Type B pancreatic cell (in vitro differentiated cells): Measurements from ENCODE around the gene ADAMTS17. TPM values are rescaled to one million over a fixed set of nuclear protein-coding genes. Genes with fewer than 3 reads are reported as not detected.

Experiments used
- DNase-seq: peaks from one replicate; pipeline ENCODE4 v3.0.0; 2021; ENCODE audit warnings: mixed read lengths; ENCODE audit not compliant: unreplicated experiment; ENCODE audit errors: extremely low spot score
- H3K27ac Mint-ChIP-seq: 2 replicates; pipeline ENCODE4 v1.8.0; 2021; ENCODE audit warnings: mild to moderate bottlenecking, mixed read lengths
- H3K27me3 Mint-ChIP-seq: 2 replicates; pipeline ENCODE4 v1.8.0; 2021; ENCODE audit warnings: mixed read lengths
- H3K36me3 Mint-ChIP-seq: 2 replicates; pipeline ENCODE4 v1.8.0; 2021; ENCODE audit warnings: mixed read lengths
- H3K4me1 Mint-ChIP-seq: one replicate; pipeline ENCODE4 v1.8.0; 2021; ENCODE audit warnings: mixed read lengths; ENCODE audit not compliant: unreplicated experiment
- H3K4me3 Mint-ChIP-seq: 2 replicates; pipeline ENCODE4 v1.8.0; 2021; ENCODE audit warnings: mild to moderate bottlenecking, mixed read lengths
- H3K9me3 Mint-ChIP-seq: 2 replicates; pipeline ENCODE4 v1.8.0; 2021; ENCODE audit warnings: mixed read lengths
- total RNA-seq: library from RNA; stranded (reverse); gene quantifications from 2 replicates; pipeline ENCODE4 v1.2.1, GENCODE V29; 2021; ENCODE audit warnings: low replicate concordance
- TF ChIP-seq, protein P1 (sequence below): fragments of 200-600 bp; sonication (generic); conservative IDR thresholded peaks from 2 replicates; pipeline ENCODE4 v1.5.0; 2021; ENCODE audit warnings: antibody characterized with exemption, mild to moderate bottlenecking

The ADAMTS17 gene
- total RNA-seq, 1 donor from 2014 or later: 18.3 TPM

GRCh38 chr15:100115711-100116090, 226.1 kb downstream of the ADAMTS17 start:
- peaks cover 19% of the 10 kb centered on the region for H3K4me1 Mint-ChIP-seq
- TF ChIP-seq, protein P1, sequence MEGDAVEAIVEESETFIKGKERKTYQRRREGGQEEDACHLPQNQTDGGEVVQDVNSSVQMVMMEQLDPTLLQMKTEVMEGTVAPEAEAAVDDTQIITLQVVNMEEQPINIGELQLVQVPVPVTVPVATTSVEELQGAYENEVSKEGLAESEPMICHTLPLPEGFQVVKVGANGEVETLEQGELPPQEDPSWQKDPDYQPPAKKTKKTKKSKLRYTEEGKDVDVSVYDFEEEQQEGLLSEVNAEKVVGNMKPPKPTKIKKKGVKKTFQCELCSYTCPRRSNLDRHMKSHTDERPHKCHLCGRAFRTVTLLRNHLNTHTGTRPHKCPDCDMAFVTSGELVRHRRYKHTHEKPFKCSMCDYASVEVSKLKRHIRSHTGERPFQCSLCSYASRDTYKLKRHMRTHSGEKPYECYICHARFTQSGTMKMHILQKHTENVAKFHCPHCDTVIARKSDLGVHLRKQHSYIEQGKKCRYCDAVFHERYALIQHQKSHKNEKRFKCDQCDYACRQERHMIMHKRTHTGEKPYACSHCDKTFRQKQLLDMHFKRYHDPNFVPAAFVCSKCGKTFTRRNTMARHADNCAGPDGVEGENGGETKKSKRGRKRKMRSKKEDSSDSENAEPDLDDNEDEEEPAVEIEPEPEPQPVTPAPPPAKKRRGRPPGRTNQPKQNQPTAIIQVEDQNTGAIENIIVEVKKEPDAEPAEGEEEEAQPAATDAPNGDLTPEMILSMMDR: no peak
- H3K36me3 Mint-ChIP-seq: peaks cover 12% of the 10 kb centered on the region
- no peaks in the 10 kb centered on the region for H3K27me3 Mint-ChIP-seq
- no peak overlapping the region for H3K27ac Mint-ChIP-seq
- DNase-seq: no peak
- no peak overlapping the region for H3K4me3 Mint-ChIP-seq
- H3K9me3 Mint-ChIP-seq: peaks cover 5% of the 10 kb centered on the region

DNA sequence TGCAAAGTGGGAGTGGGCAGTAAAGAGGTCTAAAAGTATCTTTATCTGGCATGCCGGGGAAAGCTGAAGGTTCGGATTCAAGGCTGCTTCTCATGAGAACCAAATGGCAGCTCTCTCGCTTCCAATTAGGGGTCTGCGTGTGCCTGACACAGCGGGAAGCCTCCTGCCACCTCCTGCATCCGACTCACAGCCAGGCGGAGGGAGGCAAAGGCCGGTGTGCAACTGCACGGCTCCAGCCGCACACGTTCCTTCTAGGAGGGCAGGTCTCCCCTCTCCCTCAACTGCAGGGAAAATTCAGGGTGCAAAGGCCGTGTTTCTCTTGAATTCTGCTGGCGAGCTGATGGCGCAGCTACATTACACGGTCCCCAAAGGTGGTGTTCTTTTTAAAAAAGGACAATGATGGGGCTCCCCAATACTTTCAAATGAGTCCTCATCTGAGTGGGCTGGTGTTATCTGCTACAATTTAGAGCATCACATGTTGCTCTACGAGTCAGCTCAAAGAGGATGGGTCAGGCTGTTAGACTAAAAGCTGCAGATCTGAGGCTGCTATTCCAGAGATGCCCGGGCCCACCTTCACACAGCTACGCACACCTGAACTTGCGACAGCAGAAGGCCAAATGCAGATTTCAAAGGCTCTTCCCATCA, 226.6 kb downstream of the ADAMTS17 start:
- DNase-seq: no peak
- Mint-ChIP-seq H3K27ac (no peak overlapping the region), H3K27me3 (no peaks in the 10 kb centered on the region), H3K36me3 (peaks cover 12% of the 10 kb centered on the region), H3K4me3 (peak overlapping the region; percentile 57), H3K9me3 (peaks cover 4% of the 10 kb centered on the region), H3K4me1 (peaks cover 19% of the 10 kb centered on the region)
- TF ChIP-seq, protein P1: no peak

- no peaks in the 10 kb centered on the region for H3K27me3 Mint-ChIP-seq
- H3K4me1 Mint-ChIP-seq: peaks cover 19% of the 10 kb centered on the region
- peak overlapping the region; percentile 24 for H3K27ac Mint-ChIP-seq
- H3K9me3 Mint-ChIP-seq: peaks cover under 1% of the 10 kb centered on the region
- TF ChIP-seq, protein P1: no peak
- H3K36me3 Mint-ChIP-seq: peaks cover 8% of the 10 kb centered on the region
- H3K4me3 Mint-ChIP-seq: peak overlapping the region; percentile 57
- DNase-seq: no peak
Observed at GRCh38 chr15:100114571-100114970, 227.2 kb downstream of the ADAMTS17 start.

DNA sequence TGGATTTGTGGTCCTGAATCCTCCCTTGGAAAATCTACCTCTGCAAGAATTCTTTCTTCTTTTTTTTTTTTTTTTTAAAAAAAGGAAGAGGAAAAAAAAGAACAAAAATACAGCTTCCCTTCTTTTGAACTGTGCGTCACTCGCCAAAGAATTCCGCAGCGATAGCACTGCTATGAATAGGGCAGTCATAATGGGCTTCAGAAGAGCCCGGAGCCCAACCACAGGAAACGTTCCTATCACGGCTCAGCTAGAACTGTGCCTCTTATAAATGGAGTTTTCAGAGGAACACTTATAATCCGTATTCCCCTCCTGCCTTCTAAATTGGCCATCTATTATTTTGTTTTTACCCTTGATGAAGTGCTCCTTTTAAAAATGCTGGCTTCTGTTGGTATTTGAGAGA, 227.7 kb downstream of the ADAMTS17 start:
- peak overlapping the region; percentile 24 for H3K27ac Mint-ChIP-seq
- DNase-seq: no peak
- H3K4me1 Mint-ChIP-seq: peaks cover 19% of the 10 kb centered on the region
- H3K9me3 Mint-ChIP-seq: no peaks in the 10 kb centered on the region
- no peaks in the 10 kb centered on the region for H3K27me3 Mint-ChIP-seq
- peaks cover 8% of the 10 kb centered on the region for H3K36me3 Mint-ChIP-seq
- H3K4me3 Mint-ChIP-seq: peak overlapping the region; percentile 57
- TF ChIP-seq, protein P1: no peak

DNA sequence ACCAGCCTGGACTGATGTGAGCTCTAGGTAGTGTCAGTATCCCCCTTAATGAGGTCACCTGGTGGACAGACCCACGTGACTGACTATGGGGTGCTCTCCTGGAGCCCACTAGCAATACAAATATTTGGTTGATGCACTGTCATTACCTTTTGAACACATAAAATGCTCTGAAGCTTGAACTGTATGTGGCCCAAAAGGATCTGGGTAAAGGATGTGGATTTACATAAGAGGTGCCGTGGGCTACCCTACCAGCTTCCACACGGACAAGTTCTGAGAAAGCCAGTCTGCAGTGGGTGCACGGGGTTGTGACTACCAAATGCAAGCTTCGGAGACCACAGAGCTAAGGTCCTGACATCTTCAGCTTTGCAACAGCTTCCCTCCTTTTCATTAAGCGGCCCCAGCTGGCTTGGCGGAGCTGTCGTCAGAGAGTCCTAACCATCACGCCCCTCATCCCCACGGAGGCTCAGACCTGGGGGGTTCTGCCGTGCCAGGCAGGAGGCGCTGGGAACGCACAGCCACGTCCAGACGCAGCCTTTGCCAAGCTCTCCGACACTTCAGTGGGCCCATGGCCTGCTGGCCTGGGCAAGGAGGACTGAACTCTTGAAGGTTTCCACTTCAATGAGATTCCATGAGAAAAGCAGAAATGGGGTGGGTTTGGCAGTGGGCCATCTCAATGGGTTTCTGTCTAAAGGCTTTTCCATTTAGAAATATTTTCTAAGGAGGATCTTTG, 228.3 kb downstream of the ADAMTS17 start:
- H3K36me3 Mint-ChIP-seq: peaks cover 10% of the 10 kb centered on the region
- H3K9me3 Mint-ChIP-seq: no peaks in the 10 kb centered on the region
- peaks cover 19% of the 10 kb centered on the region for H3K4me1 Mint-ChIP-seq
- TF ChIP-seq, protein P1: no peak
- no peak for DNase-seq
- no peak overlapping the region for H3K4me3 Mint-ChIP-seq
- no peak overlapping the region for H3K27ac Mint-ChIP-seq
- no peaks in the 10 kb centered on the region for H3K27me3 Mint-ChIP-seq
